Stimulated activated CD4-positive, alpha-beta T cell treated with anti-CD3 and anti-CD28 coated beads, Interleukin-2, amount 100 ng/mL, for 4 hours (primary cell): ENCODE data around the gene LRTM2.

ENCODE experiments used
- DNase-seq: peaks from one replicate; pipeline ENCODE4 v3.0.0-alpha.2; 2020; ENCODE audit warnings: low read depth

The LRTM2 gene

DNA sequence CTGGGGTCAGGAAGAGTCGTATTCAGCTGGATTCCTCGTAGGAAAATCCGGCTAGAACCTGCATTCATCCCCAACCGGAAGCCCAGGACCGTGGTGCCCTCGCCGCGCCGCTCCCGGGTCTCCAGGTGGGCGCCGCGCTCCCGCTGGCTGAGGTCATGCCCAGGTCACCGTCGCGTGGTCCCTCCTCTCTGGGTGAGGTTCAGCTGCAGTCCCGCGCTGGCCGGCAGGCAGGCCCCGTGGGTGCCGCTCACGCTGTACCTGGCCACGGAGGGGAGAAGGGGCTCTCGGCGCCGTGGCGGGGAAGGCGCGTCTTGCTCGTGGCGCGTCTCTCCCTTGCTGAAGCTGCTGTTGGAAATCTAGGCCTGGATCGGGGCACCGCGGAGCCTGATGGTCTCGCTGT, 44.5 kb downstream of the LRTM2 start:
- no peak for DNase-seq

DNA sequence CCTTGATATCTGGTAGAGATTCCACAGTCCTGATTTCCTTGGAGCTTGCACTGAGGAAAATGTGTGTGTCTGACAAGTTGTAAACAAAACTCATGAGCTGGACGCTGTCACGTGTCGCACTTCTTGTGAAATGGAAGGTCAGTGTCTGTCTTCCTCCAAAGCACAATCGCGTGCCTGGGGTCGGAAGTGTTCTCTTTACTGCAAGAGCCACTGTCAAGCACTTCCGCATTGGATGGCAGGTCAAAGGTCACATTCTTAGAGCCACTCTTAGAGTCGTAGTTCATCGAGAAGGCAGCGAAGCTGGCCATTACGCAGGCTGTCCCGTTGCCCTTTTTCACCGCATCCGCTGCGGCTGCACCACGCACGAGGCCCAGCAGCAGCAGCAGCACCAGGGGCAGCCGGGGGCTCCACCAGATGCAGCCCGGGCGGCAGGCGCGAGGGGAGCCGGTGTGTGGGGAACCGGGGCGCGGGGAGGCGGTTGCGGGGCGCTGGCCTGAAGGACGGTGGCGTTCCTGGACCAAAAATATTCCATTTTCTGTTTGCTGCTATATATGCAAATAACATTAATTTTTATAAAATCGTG, 45.0 kb downstream of the LRTM2 start:
- no peak for DNase-seq

DNA sequence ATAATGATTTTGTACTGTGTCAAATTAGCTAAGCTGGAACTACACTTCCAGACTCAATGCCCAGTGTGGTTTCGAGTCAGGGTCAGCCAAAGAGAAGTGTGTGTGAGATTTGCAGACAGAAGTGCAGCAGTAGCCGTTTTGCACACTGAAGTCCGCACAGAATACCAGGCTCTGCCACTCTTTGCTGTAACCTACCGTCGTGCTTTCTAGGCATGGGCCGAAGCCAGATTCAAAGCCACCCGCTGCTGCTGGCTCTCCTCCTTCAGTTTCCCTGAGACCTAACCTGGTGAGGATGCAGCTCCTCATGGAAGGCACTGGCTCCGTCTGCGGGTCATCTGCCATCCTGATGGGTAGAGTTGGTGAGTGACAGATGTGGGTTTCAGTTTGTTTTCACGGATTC, 48.8 kb downstream of the LRTM2 start:
- DNase-seq: no peak

DNA sequence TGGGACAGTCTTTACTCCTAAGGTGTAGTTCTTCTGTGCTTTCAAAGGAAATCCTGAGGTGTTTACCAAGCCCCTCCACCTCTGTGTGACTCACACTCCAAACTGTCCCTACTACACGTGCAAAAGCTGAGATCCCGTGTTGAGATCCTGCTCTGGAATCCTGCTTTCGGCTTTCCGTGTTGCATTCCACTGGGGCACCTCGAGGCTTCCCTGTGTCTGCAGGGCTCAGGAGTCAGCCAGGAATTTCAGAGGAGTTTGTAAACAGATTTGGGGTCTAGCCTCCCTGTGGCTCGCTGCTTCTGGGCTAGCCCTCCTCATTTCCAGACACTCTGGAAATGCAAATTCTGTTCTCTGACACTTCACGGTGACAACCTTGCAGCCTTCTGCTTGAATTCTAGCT, 49.7 kb downstream of the LRTM2 start:
- DNase-seq: no peak

DNA sequence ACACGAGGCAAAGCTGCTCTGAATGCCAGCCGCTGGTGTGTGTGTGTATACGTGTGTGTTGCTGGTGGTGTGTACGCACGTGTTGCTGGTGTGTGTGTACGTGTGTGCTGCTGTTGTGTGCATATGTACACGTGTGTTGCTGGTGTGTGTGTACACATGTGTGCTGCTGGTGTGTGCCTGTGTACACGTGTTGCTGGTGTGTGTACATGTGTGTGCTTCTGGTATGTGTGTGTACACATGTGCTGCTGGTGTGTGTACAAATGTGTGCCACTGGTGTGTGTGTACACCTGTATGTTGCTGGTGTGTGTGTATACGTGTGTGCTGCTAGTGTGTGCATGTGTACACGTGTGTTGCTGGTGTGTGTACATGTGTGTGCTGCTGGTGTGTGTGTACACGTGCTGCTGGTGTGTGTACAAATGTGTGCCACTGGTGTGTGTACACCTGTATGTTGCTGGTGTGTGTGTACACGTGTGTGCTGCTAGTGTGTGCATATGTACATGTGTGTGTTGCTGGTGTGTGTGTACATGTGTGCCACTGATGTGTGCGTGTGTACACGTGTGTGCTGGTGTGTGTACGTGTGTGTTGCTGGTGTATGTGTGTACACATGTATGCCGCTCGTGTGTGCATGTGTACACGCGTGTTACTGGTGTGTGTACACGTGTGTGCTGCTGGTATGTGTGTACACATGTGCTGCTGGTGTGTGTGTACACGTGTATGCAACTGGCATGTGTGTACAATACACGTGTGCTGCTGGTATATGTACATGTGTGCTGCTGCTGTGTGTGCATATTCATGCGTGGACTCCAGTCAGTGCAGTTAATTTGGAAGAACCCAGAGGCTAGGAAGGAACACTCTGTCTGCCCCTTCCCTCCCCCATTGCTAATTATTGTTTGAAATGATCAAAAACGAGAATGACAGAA, 50.9 kb downstream of the LRTM2 start:
- DNase-seq: no peak

DNA sequence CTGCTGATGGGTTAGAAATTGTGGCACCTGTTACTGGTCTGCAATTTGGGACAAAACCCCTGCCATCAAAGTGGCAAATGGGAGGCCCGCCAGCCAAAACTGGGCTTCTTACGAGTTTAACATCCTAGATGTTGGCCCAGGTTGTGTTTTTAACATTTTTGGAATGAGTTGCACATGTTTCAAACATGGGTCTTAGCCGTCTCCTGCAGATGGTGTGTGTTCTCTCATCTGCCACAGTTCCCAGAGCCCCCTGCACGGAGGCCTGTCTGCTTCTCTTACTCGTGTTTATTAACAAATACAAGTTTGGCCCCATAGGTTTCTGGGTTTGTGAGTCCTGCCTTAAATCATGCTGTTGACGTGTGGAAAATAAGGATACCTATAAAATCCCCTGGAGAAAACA, 51.6 kb downstream of the LRTM2 start:
- DNase-seq: no peak

DNA sequence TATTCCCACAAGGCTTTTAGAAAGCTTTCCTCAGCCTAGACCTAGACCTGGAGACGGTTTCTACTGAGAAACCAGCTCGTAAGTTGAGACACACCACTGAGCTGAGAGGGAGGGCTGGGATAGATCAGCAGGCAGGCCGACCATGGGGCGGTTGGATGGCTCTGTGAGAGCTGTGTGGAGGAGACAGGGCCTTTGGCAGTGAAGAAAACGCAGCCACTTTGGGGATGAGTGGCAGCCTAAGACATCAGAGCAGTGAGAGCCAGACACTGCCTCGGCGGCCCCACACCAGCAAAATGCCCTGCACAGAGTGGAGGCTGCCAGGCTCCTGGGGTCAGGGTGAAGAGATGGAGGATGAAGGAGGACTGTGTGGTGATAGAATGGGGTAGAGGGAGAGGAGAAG, 52.1 kb downstream of the LRTM2 start:
- DNase-seq: no peak

DNA sequence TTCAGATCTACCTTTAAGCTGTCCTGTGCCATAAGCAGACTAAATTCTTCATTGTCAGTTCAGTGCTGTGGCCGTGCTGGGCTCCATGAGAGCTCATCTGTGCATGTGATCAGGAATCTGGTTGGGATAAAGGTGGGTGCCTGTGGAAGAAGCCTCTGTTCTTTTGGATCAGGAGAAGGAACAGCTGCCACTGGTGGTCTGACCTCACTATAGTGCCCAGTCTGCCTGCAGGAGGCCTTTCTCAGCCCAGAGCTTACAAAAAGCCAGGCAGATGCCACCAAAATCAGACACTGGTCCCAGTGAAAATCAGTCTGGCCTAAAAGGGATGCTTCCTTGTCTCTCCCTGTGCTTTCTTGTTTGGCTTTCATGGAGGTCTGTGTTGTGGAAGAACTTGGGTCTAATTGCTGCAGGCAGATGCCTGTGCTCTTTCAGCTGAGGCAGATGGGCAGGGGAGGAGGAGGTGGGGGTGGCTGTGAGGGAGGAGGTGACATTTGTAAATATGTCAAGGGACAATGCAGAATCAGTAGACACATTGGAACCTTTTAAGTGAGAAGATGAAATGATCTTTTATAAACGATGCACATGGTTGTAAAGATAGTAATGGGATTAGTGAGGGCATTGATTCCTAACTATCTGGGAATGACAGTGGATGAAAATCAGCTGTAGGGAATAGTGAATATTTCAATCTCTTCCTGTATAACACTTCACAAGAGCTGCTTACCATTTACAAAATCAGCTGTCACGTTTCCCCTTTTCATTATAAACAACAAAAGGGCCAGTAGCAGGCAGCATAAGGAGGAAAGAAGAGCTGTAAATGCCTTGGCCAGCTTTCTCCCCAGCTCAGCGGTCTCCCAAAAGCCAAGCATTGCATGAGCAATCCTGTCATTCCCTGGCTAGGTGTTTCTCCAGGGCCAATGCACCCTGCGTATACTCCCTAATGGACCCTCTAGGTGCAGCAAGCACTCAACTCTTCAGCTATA, 53.5 kb downstream of the LRTM2 start:
- DNase-seq: no peak

DNA sequence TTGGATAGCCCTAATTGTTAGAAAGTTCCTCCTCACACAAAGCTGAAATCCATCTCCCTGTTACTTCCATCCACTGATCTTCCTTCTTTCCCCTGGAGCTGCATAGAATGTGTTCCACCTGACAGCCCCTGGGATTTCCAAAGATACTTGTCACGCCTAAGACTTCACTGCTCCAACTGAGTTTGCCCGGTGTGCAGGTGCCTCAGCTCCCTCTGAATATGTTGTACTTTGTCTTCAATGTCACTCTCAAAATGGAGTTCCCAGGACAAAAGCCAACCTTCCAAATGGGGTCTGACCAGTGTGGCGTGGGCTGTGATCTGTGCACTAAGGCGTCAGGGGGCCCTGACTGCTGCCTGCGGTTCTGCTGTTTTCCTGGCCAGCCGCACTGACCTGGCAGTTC, 55.2 kb downstream of the LRTM2 start:
- no peak for DNase-seq

DNA sequence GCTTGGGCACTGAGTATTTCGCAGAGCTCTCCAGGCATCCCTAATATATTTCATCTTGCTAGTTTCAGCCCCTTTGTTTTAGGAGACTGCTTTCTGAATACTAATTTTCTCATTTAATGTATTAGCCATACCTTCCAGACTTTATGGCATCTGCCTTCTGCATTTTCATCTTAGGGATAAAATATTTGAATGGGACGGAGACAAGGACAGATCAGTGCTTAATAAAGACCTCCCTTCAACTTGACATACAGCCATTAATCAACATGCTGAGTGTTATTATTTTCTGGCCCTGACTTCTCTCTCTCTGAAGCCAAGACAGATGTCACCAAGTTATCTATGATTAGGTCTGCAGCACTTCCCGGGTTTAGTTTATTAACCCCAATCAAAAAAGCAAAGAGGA, 55.7 kb downstream of the LRTM2 start:
- DNase-seq: no peak

DNA sequence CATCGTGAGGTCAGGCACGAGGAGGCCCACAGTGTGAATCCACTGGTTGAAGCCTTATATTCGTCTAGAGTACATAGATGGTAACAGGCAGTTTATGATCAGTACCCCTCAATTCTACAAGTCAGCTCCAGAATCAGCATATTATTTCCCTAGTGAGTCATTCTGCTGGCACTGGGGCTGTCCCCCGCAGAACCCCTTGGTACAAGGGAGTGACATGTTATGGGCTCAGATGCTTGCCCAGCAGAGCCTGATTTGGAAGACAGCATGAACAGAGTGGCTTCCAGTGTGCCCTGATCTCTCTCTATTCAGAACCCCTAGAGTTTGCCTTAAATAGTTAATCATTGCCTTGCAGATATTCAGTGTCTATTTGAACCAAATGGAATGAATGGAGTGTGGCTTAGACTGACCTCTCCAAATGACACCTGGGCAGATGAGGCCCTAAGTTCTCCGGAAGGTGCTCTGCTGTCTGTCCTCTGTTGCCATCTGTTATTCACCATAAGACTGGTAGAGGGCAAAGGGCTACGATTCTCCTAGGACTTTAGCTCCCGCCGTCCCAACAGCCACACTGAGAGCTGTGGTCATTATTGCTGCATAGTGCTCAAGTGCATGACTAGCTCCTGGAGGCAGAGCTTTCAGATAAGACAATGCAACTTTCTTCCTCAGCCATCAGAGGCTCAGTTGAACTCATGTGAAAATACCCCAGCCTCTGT, 57.0 kb downstream of the LRTM2 start:
- no peak for DNase-seq

DNA sequence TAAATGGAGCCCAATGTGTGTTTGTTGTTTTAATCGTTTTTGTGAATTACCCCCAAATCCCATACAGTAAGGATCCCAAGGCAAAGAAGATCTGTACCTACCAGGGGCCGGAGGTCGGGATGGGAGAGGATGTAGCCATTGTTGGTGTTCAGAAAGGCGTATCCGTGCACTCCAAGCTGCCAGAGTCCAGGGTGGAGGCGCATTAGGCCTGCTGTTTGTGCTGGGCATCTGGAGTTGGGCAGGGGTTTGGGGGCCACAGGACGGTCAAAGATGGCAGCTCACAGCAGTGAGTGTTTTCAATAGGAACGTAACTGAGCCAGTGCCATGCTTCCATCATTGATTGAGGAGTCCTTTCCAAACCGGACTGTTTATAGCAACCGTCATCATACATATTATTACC, 57.8 kb downstream of the LRTM2 start:
- DNase-seq: no peak

DNA sequence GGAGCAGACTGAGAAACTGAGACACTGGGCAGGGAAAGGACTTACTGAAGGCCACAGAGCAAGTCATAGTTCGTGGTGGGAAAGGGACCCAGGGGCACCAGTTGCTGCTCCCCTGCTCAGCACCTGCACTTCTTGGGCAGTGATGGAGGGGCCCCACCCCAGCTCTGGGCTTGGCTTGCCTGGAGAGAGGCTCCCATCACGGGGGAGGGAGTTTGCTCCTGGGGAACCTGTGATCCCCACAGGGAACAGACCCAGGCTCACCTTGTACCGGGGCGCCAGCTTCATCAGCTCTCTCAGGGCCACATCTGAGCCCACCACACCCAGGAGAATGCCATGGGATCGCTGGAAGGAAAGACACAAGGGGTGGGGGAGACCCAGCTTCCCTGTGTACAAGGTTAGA, 58.3 kb downstream of the LRTM2 start:
- no peak for DNase-seq

DNA sequence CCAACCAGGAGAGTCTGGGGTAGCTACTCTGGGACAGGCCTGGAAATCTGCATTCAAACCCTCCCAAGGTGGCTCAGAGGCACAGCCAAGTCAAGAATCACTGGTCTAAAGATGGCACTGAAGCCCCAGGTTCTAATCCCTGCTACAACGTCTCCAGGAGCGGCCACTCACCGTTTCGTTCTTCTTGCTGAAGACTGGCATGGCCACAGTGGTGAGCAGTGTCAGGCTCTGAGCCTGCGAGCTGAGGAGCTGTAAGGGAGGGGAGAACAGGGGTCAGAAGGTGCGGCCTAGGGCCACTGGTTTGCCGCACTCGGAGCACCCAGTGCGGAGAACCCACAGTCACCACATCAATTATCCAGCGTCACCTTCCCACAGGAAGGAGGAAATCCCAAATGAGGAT, 59.3 kb downstream of the LRTM2 start:
- no peak for DNase-seq

DNA sequence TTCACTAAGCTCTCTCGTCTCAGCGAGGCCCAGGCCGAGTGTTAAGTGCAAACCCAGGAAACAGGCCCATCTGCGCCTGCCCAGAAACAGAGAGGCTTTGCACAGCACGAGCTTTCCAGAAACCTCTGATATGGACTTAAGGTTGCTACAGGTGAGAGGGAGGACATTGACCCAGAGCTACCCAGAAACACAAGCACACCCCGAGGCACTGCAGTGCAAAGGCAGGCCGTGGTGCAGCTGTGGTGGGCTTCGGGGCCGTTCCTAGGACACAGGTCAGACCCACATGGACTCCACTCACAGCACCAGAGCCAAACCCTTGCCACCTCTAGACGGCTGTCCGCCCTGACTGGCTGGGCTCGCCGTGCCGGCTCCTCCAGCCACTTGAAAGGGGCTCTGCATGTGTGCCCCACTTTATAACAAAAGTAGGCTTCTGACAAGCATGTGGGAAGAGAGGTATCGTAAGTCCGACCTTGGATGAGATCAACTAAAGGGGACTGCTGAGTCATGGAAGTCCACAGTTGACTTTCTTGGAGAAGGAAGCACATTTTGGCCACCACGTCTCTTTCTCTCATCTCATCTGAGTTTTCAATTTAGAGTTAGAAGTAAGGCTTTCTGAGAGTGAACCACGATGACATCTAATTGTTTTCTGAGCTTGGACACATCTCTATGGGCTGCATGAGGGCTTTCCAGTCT, 59.9 kb downstream of the LRTM2 start:
- DNase-seq: no peak

DNA sequence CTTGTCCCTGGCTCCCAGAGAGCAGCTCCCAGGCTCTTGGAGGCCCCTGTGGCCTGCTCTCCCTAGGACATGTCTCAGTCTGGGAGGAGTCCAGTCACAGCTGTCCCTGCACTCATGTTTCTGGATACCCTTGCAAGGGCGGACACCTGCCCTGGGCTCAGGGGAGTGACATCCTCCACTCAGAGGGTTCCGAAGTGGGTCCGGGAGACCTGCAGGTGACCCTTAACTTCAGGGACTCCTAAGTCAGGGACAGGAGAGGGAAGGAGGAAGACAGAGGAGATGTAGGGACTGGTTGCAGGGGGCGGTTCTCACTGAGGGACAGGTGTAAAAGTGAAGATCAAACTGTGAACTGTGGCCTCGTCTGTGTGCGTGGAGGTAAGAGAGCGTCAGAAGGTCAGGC, 60.5 kb downstream of the LRTM2 start:
- DNase-seq: no peak

DNA sequence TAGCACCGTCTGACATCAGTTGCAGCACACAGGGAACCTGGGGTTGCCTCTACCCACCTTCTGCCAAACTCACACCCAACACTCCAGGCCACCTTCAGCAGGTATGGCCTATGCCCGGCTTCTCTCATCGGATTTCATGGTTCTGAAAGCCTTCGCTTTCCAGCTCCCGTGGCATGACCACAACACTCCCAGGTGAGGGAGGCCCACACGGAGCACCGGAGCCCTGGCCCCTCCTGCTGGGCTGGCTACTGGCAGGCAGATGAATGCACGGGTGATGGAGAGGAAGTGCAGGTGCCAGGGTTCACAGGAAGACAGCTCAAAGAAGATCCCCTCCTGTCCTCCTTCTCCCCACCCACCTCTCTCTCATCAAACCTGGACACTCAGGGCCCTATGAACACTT, 60.9 kb downstream of the LRTM2 start:
- DNase-seq: no peak

DNA sequence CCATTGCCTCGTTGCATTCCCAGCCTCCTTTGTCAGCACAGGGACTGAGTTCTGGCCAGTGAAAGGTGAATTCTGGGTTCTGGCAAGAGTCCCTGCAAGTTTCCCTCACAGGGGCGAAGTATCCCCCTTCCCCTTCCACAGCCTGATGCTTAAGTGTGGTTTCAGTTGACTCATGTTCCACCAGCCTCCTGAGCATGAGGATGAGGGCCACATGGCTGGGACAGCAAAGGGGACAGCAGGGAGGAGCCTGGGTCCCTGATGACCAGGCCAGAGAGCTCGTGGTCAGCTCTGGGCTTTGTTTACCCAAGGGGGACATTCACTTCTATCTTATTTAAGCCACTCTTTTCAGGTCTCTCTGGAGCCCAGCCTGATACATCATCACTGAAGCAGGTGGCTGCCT, 61.6 kb downstream of the LRTM2 start:
- no peak for DNase-seq

DNA sequence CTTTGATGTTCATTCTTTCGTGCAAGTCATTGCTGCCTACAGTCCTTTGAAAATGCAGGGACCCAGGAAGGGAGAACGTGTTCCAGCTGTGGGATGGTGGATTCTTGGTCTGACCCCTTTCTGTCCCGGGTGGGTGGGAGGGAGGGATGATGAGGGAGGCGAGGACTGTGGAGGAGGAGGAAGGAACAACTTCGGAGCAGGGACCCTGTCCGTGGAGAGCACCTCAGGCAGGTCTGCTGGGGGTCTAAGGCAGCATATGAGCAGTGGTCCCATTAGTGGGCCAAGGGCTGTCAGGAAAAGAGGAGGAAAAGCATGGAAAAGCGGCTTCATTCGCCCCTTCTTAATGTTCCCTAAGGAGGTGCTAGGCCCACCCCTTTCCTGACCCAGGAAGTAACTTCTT, 62.0 kb downstream of the LRTM2 start:
- DNase-seq: no peak

DNA sequence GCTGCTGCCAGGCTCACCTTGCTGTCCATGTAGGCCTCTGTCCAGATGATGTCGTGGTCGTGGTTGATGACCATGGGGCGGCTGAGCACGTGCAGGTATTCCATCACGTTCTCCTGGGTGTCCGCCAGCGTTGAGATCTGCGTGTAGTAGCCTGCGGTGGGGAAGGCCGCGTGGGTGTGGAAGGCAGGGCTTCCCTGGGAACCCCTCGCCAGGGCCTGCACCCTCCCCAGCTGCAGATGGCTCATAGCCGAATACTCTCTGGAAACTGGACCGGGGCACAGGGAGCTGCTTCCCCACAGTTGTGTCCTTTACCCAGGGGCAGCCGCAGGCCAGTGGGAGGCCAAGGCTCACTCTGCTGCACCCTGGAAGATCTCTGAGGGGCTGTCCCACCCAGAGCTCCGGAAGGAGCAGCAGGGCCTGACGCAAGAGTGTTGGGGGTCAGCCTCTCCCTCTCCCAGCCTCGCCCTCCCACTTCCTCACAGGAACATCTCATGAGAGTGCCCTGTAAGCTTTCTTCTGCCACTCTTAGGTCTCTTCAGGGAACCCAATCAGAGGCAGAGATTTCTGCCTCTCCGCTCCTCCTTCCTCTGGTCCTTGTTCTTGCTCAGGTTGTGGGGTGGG, 62.6 kb downstream of the LRTM2 start:
- DNase-seq: no peak

DNA sequence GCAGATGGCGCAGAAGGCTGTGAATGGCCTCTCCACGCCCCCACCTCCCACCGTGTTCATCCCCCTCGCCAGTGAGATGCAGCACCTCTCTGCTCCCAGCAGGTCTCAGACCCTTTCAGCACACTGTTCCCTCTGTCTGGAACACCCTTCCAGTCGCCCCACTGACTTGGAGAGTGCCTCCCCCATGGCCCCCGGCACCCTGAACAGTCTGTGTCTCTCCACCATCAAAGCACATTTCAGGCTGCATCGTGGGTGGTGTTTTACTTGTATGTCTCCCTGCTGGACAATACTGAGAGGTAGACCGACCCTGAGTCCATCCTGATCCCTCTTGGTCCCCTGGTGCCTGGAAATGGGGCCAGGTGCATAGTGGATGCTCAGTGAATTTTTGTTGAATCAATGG, 63.1 kb downstream of the LRTM2 start:
- no peak for DNase-seq
